SU-DHL-6 (cell line): ENCODE results near the gene PKP2.
"Not testable (repeated sequence)": the region's sequence is repeated elsewhere in the genome, so short reads cannot be mapped to it uniquely, and the experiment has no call there.

Source experiments
- H2AFZ ChIP-seq: fragments of 200-600 bp; sonication (generic); 2 replicates; pipeline ENCODE4 v1.6.1; 2014; ENCODE audit warnings: low read depth, mild to moderate bottlenecking, moderate library complexity, mixed read lengths, antibody characterized with exemption, low read length; ENCODE audit not compliant: severe bottlenecking
- H3F3A ChIP-seq: fragments of 200-600 bp; shearing (Covaris generic); 2 replicates; pipeline ENCODE4 v1.6.0; 2016; ENCODE audit warnings: antibody characterized with exemption, mild to moderate bottlenecking; ENCODE audit not compliant: insufficient read depth
- H3K27ac ChIP-seq: fragments of 200-600 bp; sonication (generic); 2 replicates; pipeline ENCODE4 v1.5.1; 2016; ENCODE audit warnings: low read depth, mild to moderate bottlenecking, low read length, moderate library complexity, mixed read lengths
- H3K27me3 ChIP-seq: fragments of 200-600 bp; sonication (generic), shearing (Covaris generic); 2 replicates; pipeline ENCODE4 v1.6.0; 2014; ENCODE audit warnings: mild to moderate bottlenecking, low read length
- H3K36me3 ChIP-seq: fragments of 200-600 bp; sonication (generic); 2 replicates; pipeline ENCODE4 v1.6.1; 2014; ENCODE audit warnings: mild to moderate bottlenecking, low read length, mixed read lengths
- H3K4me2 ChIP-seq: fragments of 300-600, 200-600 bp; shearing (Covaris generic), sonication (generic); 2 replicates; pipeline ENCODE4 v1.6.0; 2014; ENCODE audit warnings: low read length, low read depth, mild to moderate bottlenecking; ENCODE audit not compliant: poor library complexity, severe bottlenecking
- H3K4me3 ChIP-seq: fragments of 200-600 bp; sonication (generic); 2 replicates; pipeline ENCODE4 v1.5.1; 2014; ENCODE audit warnings: antibody characterized with exemption, low read length, mild to moderate bottlenecking, mixed read lengths; ENCODE audit not compliant: insufficient read depth, poor library complexity, severe bottlenecking
- H3K79me2 ChIP-seq: fragments of 200-600 bp; sonication (generic); 2 replicates; pipeline ENCODE4 v1.6.1; 2014; ENCODE audit warnings: mild to moderate bottlenecking, low read length, moderate library complexity; ENCODE audit not compliant: insufficient read depth
- H3K9ac ChIP-seq: fragments of 200-600 bp; sonication (generic); 2 replicates; pipeline ENCODE4 v1.7.0; 2014; ENCODE audit warnings: mild to moderate bottlenecking, low read length
- H3K9me2 ChIP-seq: fragments of 200-600 bp; sonication (generic); replicated peaks from 2 replicates; pipeline ENCODE4 v1.6.1; 2014; ENCODE audit warnings: low read length; ENCODE audit not compliant: insufficient read depth
- H3K9me3 ChIP-seq: fragments of 200-600 bp; sonication (generic); 2 replicates; pipeline ENCODE4 v1.6.1; 2014; ENCODE audit warnings: low read length, mixed read lengths; ENCODE audit not compliant: insufficient read depth
- H4K20me1 ChIP-seq: fragments of 200-600 bp; sonication (generic); 2 replicates; pipeline ENCODE4 v1.6.1; 2014; ENCODE audit warnings: low read depth, mild to moderate bottlenecking, antibody characterized with exemption, low read length, moderate library complexity, mixed read lengths
- CTCF ChIP-seq: fragments of 200-600 bp; sonication (generic); IDR thresholded peaks from one replicate; pipeline ENCODE4 v1.5.1; 2017; ENCODE audit warnings: antibody characterized with exemption, mild to moderate bottlenecking, low read length, moderate library complexity; ENCODE audit not compliant: insufficient read depth, poor library complexity, severe bottlenecking
- EZH2phosphoT487 ChIP-seq: fragments of 200-600 bp; sonication (generic), shearing (Covaris generic); conservative IDR thresholded peaks from 2 replicates; pipeline ENCODE4 v1.6.1; 2018; ENCODE audit warnings: mild to moderate bottlenecking, antibody characterized with exemption, low read length, moderate library complexity, mixed read lengths

PKP2 gene

DNA sequence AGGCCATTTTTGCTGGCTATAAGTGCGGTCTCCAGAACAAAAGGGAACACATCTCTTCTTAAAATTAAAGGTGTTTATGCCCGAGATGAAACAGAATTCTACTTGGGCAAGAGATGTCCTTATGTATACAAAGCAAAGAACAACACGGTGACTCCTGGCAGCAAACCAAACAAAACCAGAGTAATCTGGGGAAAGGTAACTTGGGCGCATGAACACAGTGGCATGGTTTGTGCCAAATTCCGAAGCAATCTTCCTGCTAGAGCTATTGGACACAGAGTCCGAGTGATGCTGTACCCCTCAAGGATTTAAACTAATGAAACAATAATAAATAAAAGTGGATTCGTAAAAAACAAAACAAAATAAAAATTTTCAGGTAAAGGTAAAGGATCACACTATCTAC lies 33.4 kb downstream of the PKP2 start:
- Histone ChIP-seq H3K9ac (no peak overlapping the region), H3K36me3 (no peaks in the 10 kb centered on the region), H3K9me3 (no peaks in the 10 kb centered on the region), H3F3A (no peaks in the 10 kb centered on the region), H3K27ac (no peak overlapping the region), H2AFZ (no peak overlapping the region), H3K27me3 (no peaks in the 10 kb centered on the region; the same call in 1 of the 2 replicates), H3K79me2 (no peaks in the 10 kb centered on the region), H4K20me1 (no peaks in the 10 kb centered on the region), H3K4me3 (no peak overlapping the region), H3K9me2 (no peaks in the 10 kb centered on the region), H3K4me2 (no peak overlapping the region)
- TF ChIP-seq CTCF = no peak
- no peak for TF ChIP-seq EZH2phosphoT487

- not testable (repeated sequence) for H3K9ac ChIP-seq, H3K4me2 ChIP-seq
Observed at GRCh38 chr12:32861658-32862057, 34.9 kb downstream of the PKP2 start.

GRCh38 chr12:32860192-32860591 lies 36.4 kb downstream of the PKP2 start:
- Histone ChIP-seq H3K4me2 (no peak overlapping the region), H3F3A (no peaks in the 10 kb centered on the region), H3K36me3 (no peaks in the 10 kb centered on the region), H2AFZ (no peak overlapping the region), H3K4me3 (no peak overlapping the region), H3K9me2 (no peaks in the 10 kb centered on the region), H3K9me3 (no peaks in the 10 kb centered on the region), H4K20me1 (no peaks in the 10 kb centered on the region), H3K27me3 (no peaks in the 10 kb centered on the region), H3K27ac (no peak overlapping the region), H3K79me2 (no peaks in the 10 kb centered on the region), H3K9ac (no peak overlapping the region)
- no peak for TF ChIP-seq EZH2phosphoT487
- TF ChIP-seq CTCF = no peak

More at GRCh38 chr12:32861658-32862057, 34.9 kb downstream of the PKP2 start:
- not testable (repeated sequence) for H3F3A ChIP-seq, H3K79me2 ChIP-seq, H2AFZ ChIP-seq, H3K27ac ChIP-seq, H3K9me3 ChIP-seq, H3K36me3 ChIP-seq, H3K9me2 ChIP-seq, H3K4me3 ChIP-seq, H3K27me3 ChIP-seq, H4K20me1 ChIP-seq

- Histone ChIP-seq H3F3A (no peaks in the 10 kb centered on the region), H4K20me1 (no peaks in the 10 kb centered on the region), H3K36me3 (no peaks in the 10 kb centered on the region), H3K4me3 (no peak overlapping the region), H3K4me2 (no peak overlapping the region), H3K27me3 (no peaks in the 10 kb centered on the region), H3K79me2 (no peaks in the 10 kb centered on the region), H3K27ac (no peak overlapping the region), H3K9me2 (no peaks in the 10 kb centered on the region), H3K9me3 (no peaks in the 10 kb centered on the region), H2AFZ (no peak overlapping the region), H3K9ac (no peak overlapping the region)
- no peak for TF ChIP-seq EZH2phosphoT487
- TF ChIP-seq CTCF = no peak
Observed at GRCh38 chr12:32859389-32859788, 37.2 kb downstream of the PKP2 start.
